GM21381 (cell line): ENCODE results near the gene PRKX.
"Not testable (repeated sequence)": the region's sequence is repeated elsewhere in the genome, so short reads cannot be mapped to it uniquely, and the experiment has no call there.

Experiments
- ATAC-seq: cut with Tn5 transposase; IDR thresholded peaks from one replicate; pipeline ENCODE4 v1.9.1; 2021; ENCODE audit warnings: mild to moderate bottlenecking, moderate library complexity; ENCODE audit not compliant: unreplicated experiment

PRKX gene

DNA sequence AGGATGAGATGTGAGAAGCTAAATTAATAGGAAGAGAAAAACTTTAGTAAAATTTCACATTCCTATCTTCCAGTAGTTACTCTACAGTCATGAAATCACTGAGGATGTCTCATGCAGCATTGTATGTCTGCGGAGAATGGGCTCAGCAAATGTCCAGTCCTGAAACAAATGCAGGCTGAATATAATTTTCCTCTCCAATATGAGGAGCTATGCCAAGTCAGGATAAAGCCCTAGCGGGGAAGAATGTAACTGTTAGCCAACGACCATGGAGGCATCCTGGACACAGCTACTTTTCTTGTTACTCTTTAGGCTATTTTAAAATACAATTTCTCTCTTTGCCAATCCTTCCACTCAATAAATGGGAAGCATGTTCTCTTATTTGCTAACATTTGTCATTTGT lies 127.7 kb downstream of the PRKX start:
- ATAC-seq: no peak

DNA sequence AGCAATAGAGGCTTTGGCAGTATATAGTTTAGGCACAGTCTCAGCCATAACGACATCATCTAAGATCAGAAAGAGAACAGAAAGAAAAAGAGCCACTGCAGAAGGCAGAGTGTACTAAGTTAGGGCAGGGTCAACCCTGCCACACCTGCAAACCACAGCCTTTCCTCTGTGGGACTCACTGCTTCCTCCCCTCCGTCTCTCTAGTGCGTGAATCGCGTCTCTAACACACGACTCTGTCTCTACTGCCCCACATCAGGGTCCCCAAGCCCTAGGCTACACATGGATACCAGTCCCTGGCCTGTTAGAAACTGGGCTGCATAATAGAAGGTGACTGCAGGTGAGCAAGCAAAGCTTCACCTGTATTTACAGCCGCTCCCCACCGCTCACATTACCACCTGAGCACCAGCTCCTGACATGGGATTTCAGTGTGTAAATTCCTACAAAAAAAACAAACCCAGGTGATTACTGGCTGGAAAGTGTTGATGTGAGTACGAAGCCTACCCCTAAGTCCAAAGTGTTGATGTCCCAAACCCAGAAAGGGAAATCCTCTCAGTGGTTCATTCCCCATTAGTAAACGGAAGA lies 128.9 kb downstream of the PRKX start:
- ATAC-seq: no peak

DNA sequence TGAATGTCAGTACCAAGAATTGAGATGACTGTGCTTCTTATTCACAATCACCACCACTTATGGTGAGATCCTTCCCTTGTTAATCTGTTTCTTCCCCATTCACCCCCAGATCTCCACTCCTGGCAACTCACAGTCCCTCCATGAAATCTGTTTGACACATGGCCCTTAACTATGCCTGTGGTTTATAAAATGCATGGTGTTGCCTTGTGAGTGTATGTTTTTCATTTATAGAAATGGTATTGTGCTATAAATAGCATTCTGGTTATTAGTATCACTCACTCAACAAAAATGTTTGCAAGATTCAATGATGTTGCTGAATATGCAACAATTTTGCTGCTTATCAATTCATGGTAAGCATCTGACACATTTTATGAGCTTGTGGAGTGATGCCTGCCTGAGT lies 131.0 kb downstream of the PRKX start:
- ATAC-seq: no peak

DNA sequence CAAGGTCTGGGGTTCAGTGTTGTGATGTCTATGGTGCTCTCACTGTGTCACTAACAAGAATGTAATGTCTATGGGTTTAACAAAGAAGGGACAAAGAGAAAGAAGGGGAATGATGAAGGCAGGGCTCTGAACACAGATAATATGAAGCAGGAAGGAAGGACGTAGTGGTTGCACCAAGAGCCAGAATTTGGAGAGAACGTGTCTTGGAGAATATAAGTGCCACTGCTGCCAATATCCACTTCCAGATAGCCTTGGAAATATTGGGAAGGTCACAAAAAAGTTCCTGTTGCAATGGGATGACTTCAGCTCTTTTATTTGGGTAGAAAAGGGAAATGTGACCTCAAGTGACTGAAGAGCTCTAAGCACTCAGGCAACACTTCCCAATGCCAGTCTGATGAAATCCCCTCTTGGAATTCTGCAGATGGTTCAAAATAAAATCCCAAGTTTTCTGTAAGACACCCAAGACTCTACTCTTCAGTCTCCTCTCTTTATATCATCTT lies 131.8 kb downstream of the PRKX start:
- no peak for ATAC-seq

DNA sequence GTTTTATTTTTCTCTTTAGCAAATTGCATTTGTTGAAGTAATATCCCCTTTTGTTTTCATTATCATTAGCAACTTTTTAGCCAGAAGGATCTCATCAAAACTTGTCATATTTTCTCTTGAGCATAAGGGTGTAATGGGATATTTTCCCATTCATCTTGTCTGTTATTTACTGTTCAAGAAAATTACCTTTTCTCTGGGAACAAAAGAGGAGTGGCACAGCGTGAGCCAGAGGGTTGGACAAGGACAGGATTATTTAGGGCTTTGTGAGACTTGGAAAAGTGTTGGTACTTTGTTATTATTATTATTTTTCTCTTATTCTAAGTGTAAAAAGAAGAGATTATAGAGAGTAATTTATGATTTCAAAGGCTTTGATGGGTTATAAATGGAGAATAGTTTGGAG lies 135.9 kb downstream of the PRKX start:
- ATAC-seq: no peak

DNA sequence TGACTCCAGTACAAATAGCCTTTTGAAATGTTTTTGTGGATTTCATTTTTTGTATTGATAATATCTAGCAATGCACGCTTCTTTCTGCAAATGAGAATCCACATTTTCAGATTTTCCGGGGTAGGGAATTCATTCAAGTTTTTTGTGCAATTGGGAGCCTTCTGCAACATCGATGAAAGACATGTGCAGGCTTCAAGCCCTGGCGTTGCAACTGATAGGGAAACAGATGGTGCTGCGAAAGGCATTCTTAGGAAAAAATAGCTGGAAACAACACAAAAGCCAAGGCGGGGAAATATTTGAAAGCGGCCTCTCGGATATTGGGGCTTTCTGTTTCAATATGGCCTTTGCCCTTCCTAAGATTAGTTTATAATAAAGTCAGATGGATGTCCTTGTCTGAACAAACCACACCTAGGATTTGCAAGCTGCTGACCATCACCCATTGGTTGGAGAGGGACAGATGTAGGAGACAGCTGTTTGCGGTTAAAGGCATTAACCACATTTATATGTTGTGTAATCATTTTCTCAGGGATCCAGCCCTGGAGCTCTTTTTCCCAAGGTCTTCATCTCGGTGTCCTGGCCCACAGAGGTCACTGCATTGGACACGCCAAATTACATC lies 136.5 kb downstream of the PRKX start:
- ATAC-seq: no peak

DNA sequence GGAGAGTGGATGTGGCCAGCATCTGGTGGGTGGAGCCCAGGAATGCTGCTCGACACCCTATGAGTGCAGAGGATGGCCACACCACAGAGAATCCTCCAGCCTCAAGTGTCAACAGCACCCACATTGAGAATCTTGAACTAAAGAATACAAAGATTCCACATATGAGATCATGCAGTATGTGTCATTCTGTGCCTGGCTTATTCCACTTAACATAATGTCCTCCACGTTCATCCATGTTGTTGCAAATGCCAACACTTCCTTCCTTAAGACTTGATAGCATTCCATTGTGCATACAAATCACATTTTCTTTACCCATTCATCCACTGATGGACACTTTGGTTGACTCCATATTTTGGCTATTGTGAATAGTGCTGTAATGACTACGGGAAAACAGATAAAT lies 145.8 kb downstream of the PRKX start:
- no peak for ATAC-seq

DNA sequence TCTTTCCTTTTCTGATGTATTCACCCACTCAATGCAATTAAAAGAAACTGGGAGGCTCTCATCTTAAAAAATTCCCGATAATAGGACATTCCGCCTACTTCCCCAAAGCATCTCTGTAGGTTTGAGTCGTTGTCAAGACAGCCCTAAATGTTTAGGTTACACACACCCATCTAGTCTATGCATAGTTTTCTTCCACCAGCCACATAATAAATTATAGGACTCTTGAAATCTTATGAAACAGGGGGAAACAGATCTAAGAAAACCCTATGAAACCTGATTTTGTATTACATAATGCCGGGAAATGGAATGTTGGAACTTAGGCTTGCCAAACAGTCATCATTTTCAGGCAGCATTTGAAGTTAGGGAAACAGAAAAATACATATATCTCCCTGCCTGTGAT lies 150.0 kb downstream of the PRKX start:
- ATAC-seq: no peak

DNA sequence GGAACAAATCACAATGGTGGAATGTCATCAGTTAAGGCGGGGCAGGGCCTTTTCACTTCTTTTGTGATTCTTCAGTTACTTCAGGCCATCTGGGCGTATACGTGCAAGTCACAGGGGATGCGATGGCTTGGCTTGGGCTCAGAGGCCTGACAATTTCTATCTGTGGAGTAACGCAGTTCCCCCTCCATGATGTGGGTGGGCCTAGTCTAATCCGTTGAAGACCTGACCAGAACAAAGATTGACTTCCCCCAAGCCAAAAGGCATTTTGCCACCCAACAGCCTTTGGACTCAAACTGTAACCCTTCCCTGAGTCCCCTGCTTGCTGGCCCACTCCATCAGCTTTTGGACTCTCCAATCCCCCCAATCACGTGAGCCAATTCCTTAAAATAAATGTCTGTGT lies 153.4 kb downstream of the PRKX start:
- not testable (repeated sequence) for ATAC-seq
